ENCODE measurements around the gene ZNF547. TPM values are rescaled to one million over a fixed set of nuclear protein-coding genes. Genes with fewer than 3 reads are reported as not detected.

ZNF547 gene
- 1 to 10 TPM; 2.8 to 4.2 TPM for total RNA-seq
- polyA plus RNA-seq = 1 to 10 TPM; 1.4 to 1.6 TPM
- long read RNA-seq, donor 1, partial matches to known transcripts = 0 of 1 reads
- long read RNA-seq, donor 1, other reads (novel, unspliced or antisense) = 0 of 1 reads
- long read RNA-seq, donor 2, partial matches to known transcripts = 0 of 2 reads
- long read RNA-seq, donor 2, other reads (novel, unspliced or antisense) = 0 of 2 reads
- long read RNA-seq, donor 3 = 0 reads
- long read RNA-seq, donor 4 = 0 reads
- long read RNA-seq, donor 5, partial matches to known transcripts = 0 of 1 reads
- long read RNA-seq, donor 5, other reads (novel, unspliced or antisense) = 0 of 1 reads

DNA sequence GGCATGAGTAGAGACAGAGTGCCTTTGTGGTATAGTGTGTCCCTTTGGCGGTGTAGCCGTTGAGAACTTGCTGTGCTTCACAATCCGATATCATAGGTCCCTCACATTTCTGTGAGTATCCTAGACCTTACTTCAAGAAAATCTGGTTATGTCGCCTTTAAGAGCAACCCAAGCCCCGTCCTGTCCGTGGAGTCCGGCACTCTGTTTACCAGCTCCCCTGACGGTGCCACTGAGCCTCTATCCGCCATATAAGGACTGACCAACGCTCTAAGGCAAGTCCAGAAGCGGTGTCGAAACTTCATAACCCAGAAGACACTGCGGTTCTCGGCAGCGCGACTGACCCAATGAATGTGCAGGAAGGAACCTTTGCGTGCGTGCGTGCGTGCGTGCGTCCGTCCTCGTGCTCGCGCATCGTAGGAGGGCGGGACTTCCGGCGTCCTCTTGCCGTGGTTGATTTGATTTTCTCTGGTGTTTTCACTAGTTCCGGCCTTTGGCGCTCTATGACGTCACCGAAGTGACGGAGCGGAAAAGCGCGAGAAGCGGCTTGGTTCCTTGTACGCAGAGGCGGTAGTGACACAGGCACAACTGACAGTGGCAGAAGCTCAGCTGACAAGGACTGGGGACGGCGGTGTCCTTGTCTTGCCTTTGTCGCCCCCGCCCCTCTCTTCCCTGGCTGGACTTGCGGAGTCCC, at the start of gene ZNF547, which contains the start of gene TRAPPC2B:
Gene ZNF547, plus strand, starts transcription at position 555 of the 691 bp plus-strand sequence. CDS start 5,005 bp downstream, outside the sequence.
Gene TRAPPC2B, plus strand, starts transcription at position 555 of the 691 bp plus-strand sequence. CDS start 1,283 bp downstream, outside the sequence.
- 1% methylated on average over 47 of the region's 47 CpGs for WGBS, 2 donors
- Histone ChIP-seq H3K36me3 (ENCODE audit: control insufficient read depth in 4 of 4, insufficient read depth in 4 of 4, low read length in 4 of 4) (peaks cover 0 to 10% (median 5%) of the 10 kb centered on the region in 4 donors), H3K4me1 (ENCODE audit: control insufficient read depth in 5 of 5, insufficient read depth in 5 of 5, low read length in 5 of 5) (peaks cover 0 to 7% (median 5%) of the 10 kb centered on the region in 5 donors), H3K27ac (ENCODE audit: low read depth in 1 of 2, low read length in 1 of 2) (peak within 1 kb of the TSS; percentile 84 to 89), H3K4me3 (peak within 1 kb of the TSS; percentile 70), H3K9ac (ENCODE audit: insufficient read depth in 1 of 2, low read length in 2 of 2) (peak within 1 kb of the TSS; percentile 93 to 96), H3K27me3 (ENCODE audit: control insufficient read depth in 3 of 3, insufficient read depth in 3 of 3, low read length in 2 of 3) (no peaks in the 10 kb centered on the region), H3K9me3 (ENCODE audit: control insufficient read depth in 4 of 4, insufficient read depth in 3 of 4, low read length in 3 of 4) (peaks cover 0 to 17% (median 0%) of the 10 kb centered on the region in 4 donors)
- ATAC-seq (ENCODE audit: insufficient read depth, low FRiP score) (peak; percentile 96), DNase-seq (peak; percentile 100)
- TF ChIP-seq, protein P1, sequence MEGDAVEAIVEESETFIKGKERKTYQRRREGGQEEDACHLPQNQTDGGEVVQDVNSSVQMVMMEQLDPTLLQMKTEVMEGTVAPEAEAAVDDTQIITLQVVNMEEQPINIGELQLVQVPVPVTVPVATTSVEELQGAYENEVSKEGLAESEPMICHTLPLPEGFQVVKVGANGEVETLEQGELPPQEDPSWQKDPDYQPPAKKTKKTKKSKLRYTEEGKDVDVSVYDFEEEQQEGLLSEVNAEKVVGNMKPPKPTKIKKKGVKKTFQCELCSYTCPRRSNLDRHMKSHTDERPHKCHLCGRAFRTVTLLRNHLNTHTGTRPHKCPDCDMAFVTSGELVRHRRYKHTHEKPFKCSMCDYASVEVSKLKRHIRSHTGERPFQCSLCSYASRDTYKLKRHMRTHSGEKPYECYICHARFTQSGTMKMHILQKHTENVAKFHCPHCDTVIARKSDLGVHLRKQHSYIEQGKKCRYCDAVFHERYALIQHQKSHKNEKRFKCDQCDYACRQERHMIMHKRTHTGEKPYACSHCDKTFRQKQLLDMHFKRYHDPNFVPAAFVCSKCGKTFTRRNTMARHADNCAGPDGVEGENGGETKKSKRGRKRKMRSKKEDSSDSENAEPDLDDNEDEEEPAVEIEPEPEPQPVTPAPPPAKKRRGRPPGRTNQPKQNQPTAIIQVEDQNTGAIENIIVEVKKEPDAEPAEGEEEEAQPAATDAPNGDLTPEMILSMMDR (IDR thresholded peaks at IDR 0.05; ENCODE audit: control extremely low read depth, extremely low read depth) = no peak

DNA sequence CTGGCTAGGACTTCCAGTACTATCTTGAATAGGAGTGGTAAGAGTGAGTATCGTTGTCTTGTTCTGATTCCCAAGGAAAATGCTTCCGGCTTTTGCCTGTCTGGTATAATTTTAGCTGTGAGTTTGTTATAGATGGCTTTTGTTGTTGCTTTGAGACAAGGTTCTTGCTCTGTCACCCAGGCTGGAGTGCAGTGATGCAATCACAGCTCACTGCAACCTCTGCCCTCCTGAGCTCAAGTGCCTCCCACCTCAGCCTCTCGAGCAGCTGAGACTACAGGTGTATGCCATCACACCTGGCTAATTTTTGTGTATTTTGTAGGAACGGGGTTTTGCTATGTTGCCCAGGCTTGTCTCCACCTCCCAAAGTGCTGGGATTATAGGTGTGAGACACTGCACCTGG, 49.2 kb upstream of the ZNF547 start:
- ATAC-seq (ENCODE audit: insufficient read depth, low FRiP score) = no peak
- Histone ChIP-seq H3K4me3 (no peak overlapping the region), H3K27me3 (ENCODE audit: control insufficient read depth in 3 of 3, insufficient read depth in 3 of 3, low read length in 2 of 3) (peaks cover 0 to 41% (median 29%) of the 10 kb centered on the region in 3 donors), H3K36me3 (ENCODE audit: control insufficient read depth in 4 of 4, insufficient read depth in 4 of 4, low read length in 4 of 4) (no peaks in the 10 kb centered on the region), H3K9me3 (ENCODE audit: control insufficient read depth in 4 of 4, insufficient read depth in 3 of 4, low read length in 3 of 4) (peaks cover 0 to 9% (median 0%) of the 10 kb centered on the region in 4 donors), H3K9ac (ENCODE audit: insufficient read depth in 1 of 2, low read length in 2 of 2) (no peak overlapping the region), H3K4me1 (ENCODE audit: control insufficient read depth in 5 of 5, insufficient read depth in 5 of 5, low read length in 5 of 5) (no peaks in the 10 kb centered on the region), H3K27ac (ENCODE audit: low read depth in 1 of 2, low read length in 1 of 2) (no peak overlapping the region)
- DNase-seq = no peak
- 72 to 74% methylated on average over 4 of the region's 4 CpGs for WGBS, 2 donors
- TF ChIP-seq, protein P1 (IDR thresholded peaks at IDR 0.05; ENCODE audit: control extremely low read depth, extremely low read depth) = no peak

DNA sequence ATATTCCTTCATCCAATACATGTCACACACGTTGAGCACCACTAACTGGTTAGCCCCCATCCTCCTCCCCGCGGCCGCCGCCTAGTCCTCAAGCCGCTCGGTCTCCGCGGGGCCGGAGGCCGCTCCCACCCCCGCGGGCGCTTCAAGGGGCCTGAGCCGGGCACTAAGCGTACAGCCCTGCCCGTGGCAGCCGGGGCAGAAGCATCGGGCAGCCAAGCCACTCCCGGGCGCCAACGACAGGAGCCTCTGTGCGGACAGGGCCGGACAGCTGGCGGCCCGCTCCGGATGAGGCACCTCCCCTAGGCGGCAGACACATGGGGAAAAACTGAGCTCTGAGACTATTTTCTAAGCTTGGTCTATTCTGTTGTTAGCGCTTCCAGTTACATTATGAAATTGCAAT, 45.8 kb upstream of the ZNF547 start:
- Histone ChIP-seq H3K36me3 (ENCODE audit: control insufficient read depth in 4 of 4, insufficient read depth in 4 of 4, low read length in 4 of 4) (peaks cover 0 to 4% (median 0%) of the 10 kb centered on the region in 4 donors), H3K4me1 (ENCODE audit: control insufficient read depth in 5 of 5, insufficient read depth in 5 of 5, low read length in 5 of 5) (peaks cover 4 to 12% (median 10%) of the 10 kb centered on the region in 5 donors), H3K27me3 (ENCODE audit: control insufficient read depth in 3 of 3, insufficient read depth in 3 of 3, low read length in 2 of 3) (peaks cover 0 to 34% (median 29%) of the 10 kb centered on the region in 3 donors), H3K9ac (ENCODE audit: insufficient read depth in 1 of 2, low read length in 2 of 2) (no peak overlapping the region), H3K27ac (ENCODE audit: low read depth in 1 of 2, low read length in 1 of 2) (no peak overlapping the region), H3K4me3 (no peak overlapping the region), H3K9me3 (ENCODE audit: control insufficient read depth in 4 of 4, insufficient read depth in 3 of 4, low read length in 3 of 4) (peaks cover 0 to 15% (median 0%) of the 10 kb centered on the region in 4 donors)
- no peak for ATAC-seq (ENCODE audit: insufficient read depth, low FRiP score)
- TF ChIP-seq, protein P1 (IDR thresholded peaks at IDR 0.05; ENCODE audit: control extremely low read depth, extremely low read depth) = no peak
- no peak for DNase-seq
- WGBS, 2 donors = 11 to 17% methylated on average over 29 of the region's 29 CpGs

All from lung (tissue), 16 donors.